Trophoblast cell (in vitro differentiated cells and primary cell): ENCODE measurements around the gene TMEM209.

Experiments used
- DNase-seq, 2 donors: peaks; one replicate each; pipeline ENCODE4 v3.0.0-alpha.2; 2016
- H2AFZ ChIP-seq: 2 replicates; pipeline ENCODE4 v1.6.1; 2013; ENCODE audit warnings: low read length, moderate library complexity, mild to moderate bottlenecking; ENCODE audit not compliant: insufficient read depth, poor library complexity
- H2AK5ac ChIP-seq: 2 replicates; pipeline ENCODE4 v1.6.1; 2013; ENCODE audit warnings: mild to moderate bottlenecking, low read length
- H2BK120ac ChIP-seq: 2 replicates; pipeline ENCODE4 v1.6.1; 2013; ENCODE audit warnings: low read length, mild to moderate bottlenecking, moderate library complexity; ENCODE audit not compliant: insufficient read depth, poor library complexity
- H2BK12ac ChIP-seq: 2 replicates; pipeline ENCODE4 v1.6.1; 2013; ENCODE audit warnings: mild to moderate bottlenecking, low read length, moderate library complexity
- H2BK5ac ChIP-seq: 2 replicates; pipeline ENCODE4 v1.6.1; 2013; ENCODE audit warnings: low read length, low read depth, moderate library complexity, mild to moderate bottlenecking; ENCODE audit not compliant: poor library complexity
- H3K14ac ChIP-seq: 2 replicates; pipeline ENCODE4 v1.6.1; 2013; ENCODE audit warnings: mild to moderate bottlenecking, low read length
- H3K18ac ChIP-seq: 2 replicates; pipeline ENCODE4 v1.6.1; 2013; ENCODE audit warnings: mild to moderate bottlenecking, low read length
- H3K23ac ChIP-seq: 2 replicates; pipeline ENCODE4 v1.6.1; 2013; ENCODE audit warnings: low read length
- H3K27ac ChIP-seq: 2 replicates; pipeline ENCODE4 v1.5.1; 2013; ENCODE audit warnings: low read depth, mild to moderate bottlenecking, inconsistent platforms, low read length, moderate library complexity
- H3K27me3 ChIP-seq: 2 replicates; pipeline ENCODE4 v1.6.1; 2013; ENCODE audit warnings: inconsistent platforms, mild to moderate bottlenecking, low read length, moderate library complexity; ENCODE audit not compliant: insufficient read depth
- H3K36me3 ChIP-seq, 2 experiments: 1 replicate in 1 of 2; 2 replicates in 1 of 2; pipeline ENCODE4 v1.6.1; 2013; ENCODE audit warnings: low read length in 2 of 2, mild to moderate bottlenecking in 2 of 2, moderate library complexity in 1 of 2; ENCODE audit not compliant: insufficient read depth in 2 of 2, control insufficient read depth in 1 of 2
- H3K4ac ChIP-seq: 2 replicates; pipeline ENCODE4 v1.6.1; 2013; ENCODE audit warnings: low read depth, mild to moderate bottlenecking, low read length, moderate library complexity
- H3K4me1 ChIP-seq, 2 experiments: 1 replicate in 1 of 2; 2 replicates in 1 of 2; pipeline ENCODE4 v1.6.1; 2013; ENCODE audit warnings: low read length in 2 of 2, mild to moderate bottlenecking in 2 of 2, moderate library complexity in 1 of 2; ENCODE audit not compliant: insufficient read depth in 2 of 2, control insufficient read depth in 1 of 2
- H3K4me2 ChIP-seq: 2 replicates; pipeline ENCODE4 v1.6.1; 2013; ENCODE audit warnings: inconsistent platforms, mild to moderate bottlenecking, low read length, moderate library complexity
- H3K4me3 ChIP-seq: 2 replicates; pipeline ENCODE4 v1.5.1; 2013; ENCODE audit warnings: mild to moderate bottlenecking, low read depth, low read length, inconsistent platforms
- H3K79me1 ChIP-seq: one replicate; pipeline ENCODE4 v1.6.1; 2013; ENCODE audit warnings: low read length
- H3K79me2 ChIP-seq: 2 replicates; pipeline ENCODE4 v1.6.1; 2013; ENCODE audit warnings: low read length, mild to moderate bottlenecking; ENCODE audit not compliant: control insufficient read depth, insufficient read depth, poor library complexity
- H3K9ac ChIP-seq: 2 replicates; pipeline ENCODE4 v1.6.1; 2013; ENCODE audit warnings: mild to moderate bottlenecking, low read length
- H3K9me3 ChIP-seq: 2 replicates; pipeline ENCODE4 v1.6.1; 2013; ENCODE audit warnings: low read depth, mild to moderate bottlenecking, control low read depth, inconsistent platforms, low read length; ENCODE audit not compliant: insufficient read depth
- H4K12ac ChIP-seq: 2 replicates; pipeline ENCODE4 v1.6.1; 2013; ENCODE audit warnings: low read depth, mild to moderate bottlenecking, low read length, moderate library complexity
- H4K8ac ChIP-seq: 2 replicates; pipeline ENCODE4 v1.6.1; 2013; ENCODE audit warnings: low read depth, mild to moderate bottlenecking, low read length, moderate library complexity
- H4K91ac ChIP-seq: one replicate; pipeline ENCODE4 v1.6.1; 2013; ENCODE audit warnings: low read depth, mild to moderate bottlenecking, low read length, moderate library complexity
- WGBS: extraction: QIAGEN DNeasy Blood & Tissue Kit; methylation state at CpG from one replicate; pipeline ENCODE4 v1.1.7; 2013; ENCODE audit warnings: missing lambda C conversion rate; ENCODE audit not compliant: insufficient read length, insufficient coverage; ENCODE audit errors: extremely low coverage; 5-methylcytosine and 5-hydroxymethylcytosine counted together

The TMEM209 gene

GRCh38 chr7:130124711-130125110, 80.5 kb downstream of the TMEM209 start:
- Histone ChIP-seq H4K91ac (no peak overlapping the region), H3K14ac (no peak overlapping the region), H3K27ac (no peak overlapping the region), H4K8ac (no peak overlapping the region), H4K12ac (no peak overlapping the region), H2AFZ (no peak overlapping the region), H3K9me3 (no peaks in the 10 kb centered on the region), H3K4ac (no peak overlapping the region), H3K23ac (no peak overlapping the region), H3K4me1 (no peaks in the 10 kb centered on the region), H3K27me3 (no peaks in the 10 kb centered on the region), H2AK5ac (no peak overlapping the region), H3K79me1 (no peaks in the 10 kb centered on the region), H2BK120ac (no peak overlapping the region), H3K9ac (no peak overlapping the region), H3K4me2 (no peak overlapping the region), H2BK5ac (no peak overlapping the region), H2BK12ac (no peak overlapping the region), H3K18ac (no peak overlapping the region), H3K79me2 (no peaks in the 10 kb centered on the region), H3K36me3 (peaks cover 11 to 19% of the 10 kb centered on the region in 2 experiments), H3K4me3 (no peak overlapping the region)
- no CpG with 5 or more reads among the region's 2 CpGs for WGBS
- DNase-seq = no peak

- H2AFZ ChIP-seq = no peak overlapping the region
- no peak overlapping the region for H3K4ac ChIP-seq
- H3K23ac ChIP-seq = no peak overlapping the region
- no peak overlapping the region for H3K9ac ChIP-seq
- no peak overlapping the region for H3K14ac ChIP-seq
- no peak overlapping the region for H3K18ac ChIP-seq
- H3K4me1 ChIP-seq = no peaks in the 10 kb centered on the region
- no peak overlapping the region for H2AK5ac ChIP-seq
- DNase-seq = no peak
- no peak overlapping the region for H3K27ac ChIP-seq
- H3K36me3 ChIP-seq = peaks cover 11 to 14% of the 10 kb centered on the region in 2 experiments
- no peak overlapping the region for H2BK120ac ChIP-seq
- no peak overlapping the region for H4K12ac ChIP-seq
- no peaks in the 10 kb centered on the region for H3K79me2 ChIP-seq
- H3K79me1 ChIP-seq = no peaks in the 10 kb centered on the region
- no peak overlapping the region for H4K91ac ChIP-seq
- H4K8ac ChIP-seq = no peak overlapping the region
- H3K4me2 ChIP-seq = no peak overlapping the region
- H3K9me3 ChIP-seq = no peaks in the 10 kb centered on the region
- no peak overlapping the region for H3K4me3 ChIP-seq
- H3K27me3 ChIP-seq = no peaks in the 10 kb centered on the region
- H2BK5ac ChIP-seq = no peak overlapping the region
- no peak overlapping the region for H2BK12ac ChIP-seq
Observed at GRCh38 chr7:130123501-130123900, 81.7 kb downstream of the TMEM209 start.

GRCh38 chr7:130118801-130119200, 86.4 kb downstream of the TMEM209 start:
- no peak overlapping the region for H3K14ac ChIP-seq
- no peak overlapping the region for H3K23ac ChIP-seq
- no peaks in the 10 kb centered on the region for H3K27me3 ChIP-seq
- WGBS = no CpG with 5 or more reads among the region's 4 CpGs
- no peak overlapping the region for H4K12ac ChIP-seq
- no peak overlapping the region for H4K8ac ChIP-seq
- H3K79me2 ChIP-seq = no peaks in the 10 kb centered on the region
- H3K79me1 ChIP-seq = no peaks in the 10 kb centered on the region
- H2AFZ ChIP-seq = no peak overlapping the region
- no peak overlapping the region for H4K91ac ChIP-seq
- no peak overlapping the region for H2BK12ac ChIP-seq
- no peak overlapping the region for H3K18ac ChIP-seq
- H2BK120ac ChIP-seq = no peak overlapping the region
- peaks cover 0 to 3% of the 10 kb centered on the region in 2 experiments for H3K4me1 ChIP-seq
- H2BK5ac ChIP-seq = no peak overlapping the region
- no peak overlapping the region for H3K9ac ChIP-seq
- no peak for DNase-seq
- H3K4ac ChIP-seq = no peak overlapping the region
- peaks cover 5 to 6% of the 10 kb centered on the region in 2 experiments for H3K36me3 ChIP-seq
- no peaks in the 10 kb centered on the region for H3K9me3 ChIP-seq
- no peak overlapping the region for H3K27ac ChIP-seq
- no peak overlapping the region for H3K4me2 ChIP-seq
- H3K4me3 ChIP-seq = no peak overlapping the region
- H2AK5ac ChIP-seq = no peak overlapping the region

- no peak overlapping the region for H2AFZ ChIP-seq
- peaks cover 5 to 6% of the 10 kb centered on the region in 2 experiments for H3K36me3 ChIP-seq
- no peak overlapping the region for H3K9ac ChIP-seq
- peaks cover 0 to 3% of the 10 kb centered on the region in 2 experiments for H3K4me1 ChIP-seq
- no CpG with 5 or more reads among the region's 5 CpGs for WGBS
- H2BK120ac ChIP-seq = no peak overlapping the region
- H4K12ac ChIP-seq = no peak overlapping the region
- H3K18ac ChIP-seq = no peak overlapping the region
- H3K27ac ChIP-seq = no peak overlapping the region
- H3K23ac ChIP-seq = no peak overlapping the region
- no peak overlapping the region for H3K4me2 ChIP-seq
- H3K4ac ChIP-seq = no peak overlapping the region
- no peak overlapping the region for H3K14ac ChIP-seq
- H2BK12ac ChIP-seq = no peak overlapping the region
- H3K9me3 ChIP-seq = no peaks in the 10 kb centered on the region
- no peak overlapping the region for H2BK5ac ChIP-seq
- H3K4me3 ChIP-seq = no peak overlapping the region
- H3K79me1 ChIP-seq = no peaks in the 10 kb centered on the region
- no peak overlapping the region for H2AK5ac ChIP-seq
- H4K91ac ChIP-seq = no peak overlapping the region
- H3K79me2 ChIP-seq = no peaks in the 10 kb centered on the region
- H3K27me3 ChIP-seq = no peaks in the 10 kb centered on the region
- no peak overlapping the region for H4K8ac ChIP-seq
- DNase-seq = no peak
Observed at GRCh38 chr7:130118294-130118693, 86.9 kb downstream of the TMEM209 start.
